SK-N-SH (cell line): ENCODE measurements around the gene ZSWIM3. TPM values are rescaled to one million over a fixed set of nuclear protein-coding genes. Genes with fewer than 3 reads are reported as not detected.

Experiments
- CTCF ChIA-PET: fragments of 300-600, 350-600 bp; formaldehyde crosslinking; extraction: SDS; loops from one replicate; lab custom pipeline; 2021; lab: Yijun Ruan, JAX
- POLR2A ChIA-PET: fragments of 350-600 bp; sonication (Branson Sonifier 250); formaldehyde crosslinking; extraction: SDS; loops from one replicate; lab custom pipeline; 2020; ENCODE audit warnings: antibody characterized with exemption, inconsistent platforms; lab: Yijun Ruan, JAX
- DNase-seq: peaks from one replicate; pipeline ENCODE4 v3.0.0; 2012
- H2AFZ ChIP-seq: fragments of 200-600 bp; sonication (generic); 2 replicates; pipeline ENCODE4 v1.8.1; 2016; ENCODE audit warnings: antibody characterized with exemption, mild to moderate bottlenecking, low read depth
- H3F3A ChIP-seq: fragments of 200-600 bp; sonication (generic); replicated peaks from 2 replicates; pipeline ENCODE3; 2016; ENCODE audit warnings: antibody characterized with exemption, mild to moderate bottlenecking; ENCODE audit not compliant: insufficient read depth
- H3K27ac ChIP-seq, 2 experiments: fragments of 200-500 bp in 1 of 2; fragments of 200-600 bp in 1 of 2; sonication (Bioruptor generic) in 1 of 2; sonication (generic), shearing (Covaris generic) in 1 of 2; 2 replicates each; pipeline versions ENCODE4 v1.5.1 to v1.6.1; 2014 to 2016; ENCODE audit warnings: low read depth in 2 of 2, inconsistent platforms in 1 of 2, low read length in 1 of 2, mild to moderate bottlenecking in 1 of 2, mixed read lengths in 1 of 2
- H3K27me3 ChIP-seq: fragments of 200-600 bp; sonication (generic), shearing (Covaris generic); 2 replicates; pipeline ENCODE4 v1.6.1; 2016; ENCODE audit warnings: mixed run types; ENCODE audit not compliant: insufficient read depth
- H3K36me3 ChIP-seq, 2 experiments: fragments of 200-500 bp in 1 of 2; fragments of 200-600 bp in 1 of 2; sonication (Bioruptor generic) in 1 of 2; sonication (generic) in 1 of 2; replicated peaks in 1 of 2; 2 replicates each; pipeline versions ENCODE3 to v1.5.1; 2014 to 2016; ENCODE audit warnings: low read length in 1 of 2, mild to moderate bottlenecking in 1 of 2; ENCODE audit not compliant: insufficient read depth in 2 of 2, control insufficient read depth in 1 of 2
- H3K4me1 ChIP-seq, 2 experiments: fragments of 200-500 bp in 1 of 2; fragments of 200-600 bp in 1 of 2; sonication (Bioruptor generic) in 1 of 2; sonication (generic), shearing (Covaris generic) in 1 of 2; 2 replicates each; pipeline versions ENCODE4 v1.5.1 to v1.6.1; 2014 to 2016; ENCODE audit warnings: low read depth in 1 of 2, low read length in 1 of 2, mixed run types in 1 of 2; ENCODE audit not compliant: insufficient read depth in 2 of 2, control insufficient read depth in 1 of 2
- H3K4me2 ChIP-seq: fragments of 200-600 bp; sonication (generic), shearing (Covaris generic); 2 replicates; pipeline ENCODE4 v1.6.1; 2017; ENCODE audit warnings: mixed run types
- H3K4me3 ChIP-seq, 2 experiments: fragments of 200-500 bp in 1 of 2; fragments of 200-600 bp in 1 of 2; sonication (Bioruptor generic) in 1 of 2; sonication (generic), shearing (Covaris generic) in 1 of 2; 2 replicates each; pipeline versions ENCODE4 v1.5.1 to v1.8.1; 2014 to 2016; ENCODE audit warnings: low read depth in 2 of 2, inconsistent platforms in 1 of 2, low read length in 1 of 2, mild to moderate bottlenecking in 1 of 2, mixed read lengths in 1 of 2, moderate library complexity in 1 of 2
- H3K79me2 ChIP-seq: fragments of 200-600 bp; sonication (generic); 2 replicates; pipeline ENCODE4 v1.8.1; 2017; ENCODE audit warnings: mild to moderate bottlenecking; ENCODE audit not compliant: insufficient read depth
- H3K9ac ChIP-seq: fragments of 200-600 bp; sonication (generic); 2 replicates; pipeline ENCODE4 v1.6.1; 2017; ENCODE audit warnings: mixed run types
- H3K9me2 ChIP-seq: fragments of 200-600 bp; sonication (generic); 2 replicates; pipeline ENCODE4 v1.6.1; 2017; ENCODE audit warnings: mixed run types
- H3K9me3 ChIP-seq: fragments of 200-600 bp; sonication (generic); 2 replicates; pipeline ENCODE4 v1.6.1; 2017; ENCODE audit warnings: mixed run types, mild to moderate bottlenecking, moderate library complexity
- H4K20me1 ChIP-seq: fragments of 200-600 bp; sonication (generic); 2 replicates; pipeline ENCODE4 v1.6.1; 2017; ENCODE audit warnings: mild to moderate bottlenecking, mixed run types; ENCODE audit not compliant: insufficient read depth
- CHD2 ChIP-seq: fragments of 150-350 bp; IDR thresholded peaks from 2 replicates; pipeline ENCODE4 v1.6.1; 2018; ENCODE audit warnings: low read length; ENCODE audit not compliant: partially characterized antibody
- FOXM1 ChIP-seq: IDR thresholded peaks from 2 replicates; pipeline ENCODE4 v1.4.0; 2012; ENCODE audit warnings: low read depth, mild to moderate bottlenecking
- JUND ChIP-seq: IDR thresholded peaks from 2 replicates; pipeline ENCODE4 v1.4.0; 2012
- MEF2A ChIP-seq: IDR thresholded peaks from 2 replicates; pipeline ENCODE4 v1.4.0; 2012; ENCODE audit warnings: low read depth, borderline replicate concordance
- NFIC ChIP-seq: IDR thresholded peaks from 2 replicates; pipeline ENCODE4 v1.4.0; 2012; ENCODE audit warnings: borderline replicate concordance
- NRF1 ChIP-seq: IDR thresholded peaks from 2 replicates; pipeline ENCODE4 v1.6.1; 2012; ENCODE audit warnings: low read depth, mild to moderate bottlenecking, low read length
- POLR2AphosphoS5 ChIP-seq: IDR thresholded peaks from 2 replicates; pipeline ENCODE4 v1.6.1; 2012; ENCODE audit warnings: low read depth, low read length
- RAD21 ChIP-seq: IDR thresholded peaks from 2 replicates; pipeline ENCODE4 v1.6.1; 2012; ENCODE audit warnings: mild to moderate bottlenecking, low read length
- RCOR1 ChIP-seq: fragments of 150-350 bp; IDR thresholded peaks from 2 replicates; pipeline ENCODE4 v1.6.1; 2017; ENCODE audit warnings: antibody characterized with exemption, low read length
- SIN3A ChIP-seq: IDR thresholded peaks from 2 replicates; pipeline ENCODE4 v1.6.1; 2012; ENCODE audit warnings: low read depth, mild to moderate bottlenecking, low read length, moderate library complexity, borderline replicate concordance
- TEAD4 ChIP-seq: IDR thresholded peaks from 2 replicates; pipeline ENCODE4 v1.4.0; 2012; ENCODE audit warnings: mild to moderate bottlenecking, borderline replicate concordance; ENCODE audit not compliant: insufficient read depth
- YY1 ChIP-seq: IDR thresholded peaks from 2 replicates; pipeline ENCODE4 v1.4.0; 2012; ENCODE audit warnings: low read depth, mild to moderate bottlenecking
- WGBS: methylation state at CpG from one replicate; pipeline ENCODE4 v1.1.6; 2017; ENCODE audit warnings: low lambda C conversion rate; 5-methylcytosine and 5-hydroxymethylcytosine counted together
- polyA plus RNA-seq, 3 experiments: library from polyadenylated mRNA; depleted of rRNA; stranded (reverse); fragments of >200 nt; gene quantifications; 2 replicates each; pipeline ENCODE4 v1.2.3, GENCODE V29; 2012
- TF ChIP-seq, protein P1 (sequence below): IDR thresholded peaks from 2 replicates; pipeline ENCODE4 v1.4.0; 2012; ENCODE audit warnings: low read depth, borderline replicate concordance
- TF ChIP-seq, protein P2 (sequence below): fragments of 200-600 bp; sonication (generic); IDR thresholded peaks from 2 replicates; pipeline ENCODE4 v1.6.1; 2017; ENCODE audit warnings: antibody characterized with exemption, mild to moderate bottlenecking, moderate library complexity
- TF ChIP-seq, protein P3 (sequence below): fragments of 150-350 bp; IDR thresholded peaks from 2 replicates; pipeline ENCODE4 v1.6.1; 2016; ENCODE audit warnings: mild to moderate bottlenecking, low read depth, low read length
- TF ChIP-seq, protein P4 (sequence below): IDR thresholded peaks from 2 replicates; pipeline ENCODE4 v1.6.1; 2012; ENCODE audit warnings: mild to moderate bottlenecking, low read depth, low read length, moderate library complexity

Gene ZSWIM3
- polyA plus RNA-seq, 1 of the 3 experiments (the other 2 are of a cell fraction): 2.3 TPM

DNA sequence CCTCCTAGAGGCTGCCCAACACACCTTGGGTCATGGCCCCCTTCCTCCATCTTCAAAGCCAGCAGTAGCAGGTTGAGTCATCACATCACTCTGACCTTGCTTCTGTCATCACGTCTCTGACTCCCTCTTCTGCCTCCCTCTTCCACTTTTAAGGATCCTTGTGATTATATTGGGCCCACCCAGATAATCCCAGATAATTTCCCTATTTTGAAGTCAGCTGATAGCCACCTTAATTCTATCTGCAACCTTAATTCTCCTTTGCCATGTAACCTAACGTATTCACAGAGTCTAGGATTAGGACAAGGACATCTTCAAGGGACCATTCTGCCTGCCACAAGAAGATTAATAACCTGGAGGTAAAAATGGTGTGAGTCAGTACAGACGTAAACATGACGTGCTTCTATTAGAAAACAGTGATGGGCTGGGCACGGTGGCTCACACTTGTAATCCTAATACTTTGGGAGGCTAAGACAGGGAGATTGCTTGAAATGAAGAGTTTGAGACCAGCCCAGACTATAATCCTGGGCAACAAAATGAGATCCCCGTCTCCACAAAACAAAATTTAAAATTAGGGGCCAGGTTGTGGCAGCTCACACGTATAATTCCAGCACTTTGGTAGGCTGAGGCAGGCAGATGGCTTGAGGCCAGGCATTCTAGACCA is 3.3 kb downstream of the ZSWIM3 start:
- Histone ChIP-seq H3K79me2 (peaks cover 15% of the 10 kb centered on the region), H3K36me3 (no peaks in the 10 kb centered on the region), H3K4me3 (no peak overlapping the region), H3K4me2 (no peak overlapping the region), H4K20me1 (no peaks in the 10 kb centered on the region), H3K9me3 (no peaks in the 10 kb centered on the region), H3F3A (no peaks in the 10 kb centered on the region), H3K4me1 (peaks cover 8 to 10% of the 10 kb centered on the region in 2 experiments; a peak in 2 of 4 replicates), H3K27me3 (no peaks in the 10 kb centered on the region), H2AFZ (no peak overlapping the region), H3K9me2 (no peaks in the 10 kb centered on the region), H3K27ac (no peak overlapping the region), H3K9ac (no peak overlapping the region)
- DNase-seq: no peak
- ChIA-PET CTCF (interaction anchor here (1.2 kb wide), 1 partner anchor 62 kb away, joined by 5 read pairs; no protein-coding TSS in a partner anchor), POLR2A (interaction anchor here (1.0 kb wide), 1 partner anchor 20 kb away, joined by 4 read pairs; no protein-coding TSS in a partner anchor)
- WGBS: 60% methylated on average over 7 of the region's 7 CpGs
- TF ChIP-seq NFIC: peak; percentile 52
- TF ChIP-seq, protein P1, sequence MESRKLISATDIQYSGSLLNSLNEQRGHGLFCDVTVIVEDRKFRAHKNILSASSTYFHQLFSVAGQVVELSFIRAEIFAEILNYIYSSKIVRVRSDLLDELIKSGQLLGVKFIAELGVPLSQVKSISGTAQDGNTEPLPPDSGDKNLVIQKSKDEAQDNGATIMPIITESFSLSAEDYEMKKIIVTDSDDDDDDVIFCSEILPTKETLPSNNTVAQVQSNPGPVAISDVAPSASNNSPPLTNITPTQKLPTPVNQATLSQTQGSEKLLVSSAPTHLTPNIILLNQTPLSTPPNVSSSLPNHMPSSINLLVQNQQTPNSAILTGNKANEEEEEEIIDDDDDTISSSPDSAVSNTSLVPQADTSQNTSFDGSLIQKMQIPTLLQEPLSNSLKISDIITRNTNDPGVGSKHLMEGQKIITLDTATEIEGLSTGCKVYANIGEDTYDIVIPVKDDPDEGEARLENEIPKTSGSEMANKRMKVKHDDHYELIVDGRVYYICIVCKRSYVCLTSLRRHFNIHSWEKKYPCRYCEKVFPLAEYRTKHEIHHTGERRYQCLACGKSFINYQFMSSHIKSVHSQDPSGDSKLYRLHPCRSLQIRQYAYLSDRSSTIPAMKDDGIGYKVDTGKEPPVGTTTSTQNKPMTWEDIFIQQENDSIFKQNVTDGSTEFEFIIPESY: no peak
- no peak for TF ChIP-seq FOXM1

DNA sequence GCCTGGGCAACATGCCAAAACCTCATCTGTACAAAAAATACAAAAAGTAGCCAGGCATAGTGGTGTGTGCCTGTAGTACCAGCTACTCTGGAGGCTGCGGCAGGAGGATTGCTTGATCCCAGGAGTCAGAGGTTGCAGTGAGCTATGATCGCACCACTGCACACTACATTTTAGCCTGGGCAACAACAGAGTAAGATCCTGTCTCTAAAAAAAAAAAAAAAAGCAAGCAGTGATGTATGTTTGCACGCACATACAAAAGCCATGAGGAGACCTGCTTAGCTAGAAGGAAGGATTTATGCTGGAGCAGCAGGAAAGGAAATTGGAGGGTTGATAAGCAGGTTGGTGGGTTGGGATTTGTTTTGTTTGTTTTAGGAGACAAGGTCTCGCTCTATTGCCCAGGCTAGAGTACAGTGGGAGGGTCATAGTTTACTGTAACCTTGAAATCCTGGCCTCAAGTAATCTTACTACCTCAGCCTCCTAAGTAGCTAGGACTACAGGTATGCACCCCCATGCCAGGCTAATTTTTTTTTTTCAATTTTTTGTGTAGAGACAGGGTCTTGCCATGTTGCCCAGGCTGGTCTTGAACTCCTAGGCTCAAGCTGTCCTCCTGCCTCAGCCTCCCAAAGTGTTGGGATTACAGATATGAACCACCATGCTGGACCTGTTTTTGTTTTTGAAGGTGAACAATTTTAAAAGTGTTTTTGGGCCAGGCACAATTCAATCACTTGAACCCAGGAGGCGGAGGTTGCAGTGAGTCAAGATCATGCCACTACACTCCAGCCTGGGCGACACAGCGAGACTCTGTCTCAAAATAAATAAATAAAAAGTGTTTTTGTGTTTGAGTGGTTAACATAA is 4.0 kb downstream of the ZSWIM3 start:
- Histone ChIP-seq H3K79me2 (peaks cover 8% of the 10 kb centered on the region), H3K36me3 (no peaks in the 10 kb centered on the region), H3K9me3 (no peaks in the 10 kb centered on the region), H3K27me3 (no peaks in the 10 kb centered on the region), H3K27ac (no peak overlapping the region), H3K4me1 (peaks cover under 1 to 6% of the 10 kb centered on the region in 2 experiments; a peak in 1 of 4 replicates), H4K20me1 (no peaks in the 10 kb centered on the region), H3F3A (no peaks in the 10 kb centered on the region), H3K4me2 (no peak overlapping the region), H3K9me2 (no peaks in the 10 kb centered on the region), H2AFZ (no peak overlapping the region), H3K9ac (no peak overlapping the region), H3K4me3 (no peak overlapping the region)
- no peak for TF ChIP-seq NRF1
- TF ChIP-seq CHD2: no peak
- TF ChIP-seq, protein P2, sequence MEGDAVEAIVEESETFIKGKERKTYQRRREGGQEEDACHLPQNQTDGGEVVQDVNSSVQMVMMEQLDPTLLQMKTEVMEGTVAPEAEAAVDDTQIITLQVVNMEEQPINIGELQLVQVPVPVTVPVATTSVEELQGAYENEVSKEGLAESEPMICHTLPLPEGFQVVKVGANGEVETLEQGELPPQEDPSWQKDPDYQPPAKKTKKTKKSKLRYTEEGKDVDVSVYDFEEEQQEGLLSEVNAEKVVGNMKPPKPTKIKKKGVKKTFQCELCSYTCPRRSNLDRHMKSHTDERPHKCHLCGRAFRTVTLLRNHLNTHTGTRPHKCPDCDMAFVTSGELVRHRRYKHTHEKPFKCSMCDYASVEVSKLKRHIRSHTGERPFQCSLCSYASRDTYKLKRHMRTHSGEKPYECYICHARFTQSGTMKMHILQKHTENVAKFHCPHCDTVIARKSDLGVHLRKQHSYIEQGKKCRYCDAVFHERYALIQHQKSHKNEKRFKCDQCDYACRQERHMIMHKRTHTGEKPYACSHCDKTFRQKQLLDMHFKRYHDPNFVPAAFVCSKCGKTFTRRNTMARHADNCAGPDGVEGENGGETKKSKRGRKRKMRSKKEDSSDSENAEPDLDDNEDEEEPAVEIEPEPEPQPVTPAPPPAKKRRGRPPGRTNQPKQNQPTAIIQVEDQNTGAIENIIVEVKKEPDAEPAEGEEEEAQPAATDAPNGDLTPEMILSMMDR: no peak
- TF ChIP-seq RAD21: no peak
- no peak for TF ChIP-seq POLR2AphosphoS5
- no peak for TF ChIP-seq JUND
- TF ChIP-seq, protein P3, sequence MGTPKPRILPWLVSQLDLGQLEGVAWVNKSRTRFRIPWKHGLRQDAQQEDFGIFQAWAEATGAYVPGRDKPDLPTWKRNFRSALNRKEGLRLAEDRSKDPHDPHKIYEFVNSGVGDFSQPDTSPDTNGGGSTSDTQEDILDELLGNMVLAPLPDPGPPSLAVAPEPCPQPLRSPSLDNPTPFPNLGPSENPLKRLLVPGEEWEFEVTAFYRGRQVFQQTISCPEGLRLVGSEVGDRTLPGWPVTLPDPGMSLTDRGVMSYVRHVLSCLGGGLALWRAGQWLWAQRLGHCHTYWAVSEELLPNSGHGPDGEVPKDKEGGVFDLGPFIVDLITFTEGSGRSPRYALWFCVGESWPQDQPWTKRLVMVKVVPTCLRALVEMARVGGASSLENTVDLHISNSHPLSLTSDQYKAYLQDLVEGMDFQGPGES: no peak
- TF ChIP-seq, protein P4, sequence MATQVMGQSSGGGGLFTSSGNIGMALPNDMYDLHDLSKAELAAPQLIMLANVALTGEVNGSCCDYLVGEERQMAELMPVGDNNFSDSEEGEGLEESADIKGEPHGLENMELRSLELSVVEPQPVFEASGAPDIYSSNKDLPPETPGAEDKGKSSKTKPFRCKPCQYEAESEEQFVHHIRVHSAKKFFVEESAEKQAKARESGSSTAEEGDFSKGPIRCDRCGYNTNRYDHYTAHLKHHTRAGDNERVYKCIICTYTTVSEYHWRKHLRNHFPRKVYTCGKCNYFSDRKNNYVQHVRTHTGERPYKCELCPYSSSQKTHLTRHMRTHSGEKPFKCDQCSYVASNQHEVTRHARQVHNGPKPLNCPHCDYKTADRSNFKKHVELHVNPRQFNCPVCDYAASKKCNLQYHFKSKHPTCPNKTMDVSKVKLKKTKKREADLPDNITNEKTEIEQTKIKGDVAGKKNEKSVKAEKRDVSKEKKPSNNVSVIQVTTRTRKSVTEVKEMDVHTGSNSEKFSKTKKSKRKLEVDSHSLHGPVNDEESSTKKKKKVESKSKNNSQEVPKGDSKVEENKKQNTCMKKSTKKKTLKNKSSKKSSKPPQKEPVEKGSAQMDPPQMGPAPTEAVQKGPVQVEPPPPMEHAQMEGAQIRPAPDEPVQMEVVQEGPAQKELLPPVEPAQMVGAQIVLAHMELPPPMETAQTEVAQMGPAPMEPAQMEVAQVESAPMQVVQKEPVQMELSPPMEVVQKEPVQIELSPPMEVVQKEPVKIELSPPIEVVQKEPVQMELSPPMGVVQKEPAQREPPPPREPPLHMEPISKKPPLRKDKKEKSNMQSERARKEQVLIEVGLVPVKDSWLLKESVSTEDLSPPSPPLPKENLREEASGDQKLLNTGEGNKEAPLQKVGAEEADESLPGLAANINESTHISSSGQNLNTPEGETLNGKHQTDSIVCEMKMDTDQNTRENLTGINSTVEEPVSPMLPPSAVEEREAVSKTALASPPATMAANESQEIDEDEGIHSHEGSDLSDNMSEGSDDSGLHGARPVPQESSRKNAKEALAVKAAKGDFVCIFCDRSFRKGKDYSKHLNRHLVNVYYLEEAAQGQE: no peak
- TF ChIP-seq SIN3A: no peak
- no peak for TF ChIP-seq YY1
- no peak for TF ChIP-seq RCOR1
- no peak for TF ChIP-seq MEF2A
- TF ChIP-seq TEAD4: no peak
- CTCF ChIA-PET: interaction anchor here (1.2 kb wide), 1 partner anchor 62 kb away, joined by 5 read pairs; no protein-coding TSS in a partner anchor
- POLR2A ChIA-PET: interaction anchor here (1.0 kb wide), 1 partner anchor 19 kb away, joined by 4 read pairs; no protein-coding TSS in a partner anchor
- no peak for DNase-seq
- 89% methylated on average over 7 of the region's 7 CpGs for WGBS
